ENCODE measurements around the gene TP53BP1.

DNA sequence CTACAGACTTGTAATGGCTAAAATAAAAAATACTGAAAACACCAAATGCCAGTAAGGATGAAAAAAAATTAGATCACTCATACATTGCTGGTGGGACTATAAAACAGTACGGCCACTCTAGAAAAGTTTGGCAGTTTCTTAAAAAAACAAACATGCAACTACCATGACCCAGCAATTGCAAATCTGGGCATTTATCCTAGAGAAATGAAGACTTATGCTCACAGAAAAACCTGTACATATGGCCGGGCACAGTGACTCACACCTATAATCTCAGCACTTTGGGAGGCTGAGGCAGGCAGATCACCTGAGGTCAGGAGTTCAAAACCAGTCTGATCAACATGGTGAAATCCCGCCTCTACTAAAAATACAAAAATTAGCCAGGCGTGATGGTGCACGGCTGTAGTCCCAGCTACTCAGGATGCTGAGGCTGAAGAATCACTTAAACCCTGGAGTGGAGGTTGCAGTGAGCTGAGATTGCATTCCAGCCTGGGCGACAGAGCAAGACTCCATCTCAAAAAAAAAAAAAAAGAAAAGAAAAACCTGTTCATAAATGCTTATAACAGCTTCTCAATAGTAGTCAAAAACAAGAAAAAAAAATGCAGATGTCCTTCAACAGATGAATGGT is 5.6 kb downstream of the TP53BP1 start:
- no peak for TF ChIP-seq EZH2 (optimal IDR thresholded peaks at IDR 0.05; ENCODE audit: low read depth, low read length)
- TF ChIP-seq, protein P1, sequence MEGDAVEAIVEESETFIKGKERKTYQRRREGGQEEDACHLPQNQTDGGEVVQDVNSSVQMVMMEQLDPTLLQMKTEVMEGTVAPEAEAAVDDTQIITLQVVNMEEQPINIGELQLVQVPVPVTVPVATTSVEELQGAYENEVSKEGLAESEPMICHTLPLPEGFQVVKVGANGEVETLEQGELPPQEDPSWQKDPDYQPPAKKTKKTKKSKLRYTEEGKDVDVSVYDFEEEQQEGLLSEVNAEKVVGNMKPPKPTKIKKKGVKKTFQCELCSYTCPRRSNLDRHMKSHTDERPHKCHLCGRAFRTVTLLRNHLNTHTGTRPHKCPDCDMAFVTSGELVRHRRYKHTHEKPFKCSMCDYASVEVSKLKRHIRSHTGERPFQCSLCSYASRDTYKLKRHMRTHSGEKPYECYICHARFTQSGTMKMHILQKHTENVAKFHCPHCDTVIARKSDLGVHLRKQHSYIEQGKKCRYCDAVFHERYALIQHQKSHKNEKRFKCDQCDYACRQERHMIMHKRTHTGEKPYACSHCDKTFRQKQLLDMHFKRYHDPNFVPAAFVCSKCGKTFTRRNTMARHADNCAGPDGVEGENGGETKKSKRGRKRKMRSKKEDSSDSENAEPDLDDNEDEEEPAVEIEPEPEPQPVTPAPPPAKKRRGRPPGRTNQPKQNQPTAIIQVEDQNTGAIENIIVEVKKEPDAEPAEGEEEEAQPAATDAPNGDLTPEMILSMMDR (IDR thresholded peaks at IDR 0.05; ENCODE audit: low read length): no peak
